GM12873 (cell line): Measurements from ENCODE around the gene KRT73.

ENCODE experiments used
- TF ChIP-seq, protein P1 (sequence below): IDR thresholded peaks from 2 replicates; pipeline ENCODE4 v1.5.1; 2012; ENCODE audit warnings: low read depth, mild to moderate bottlenecking, moderate library complexity, low read length, control low read depth; ENCODE audit not compliant: insufficient read depth; ENCODE audit errors: missing control alignments

Gene KRT73

DNA sequence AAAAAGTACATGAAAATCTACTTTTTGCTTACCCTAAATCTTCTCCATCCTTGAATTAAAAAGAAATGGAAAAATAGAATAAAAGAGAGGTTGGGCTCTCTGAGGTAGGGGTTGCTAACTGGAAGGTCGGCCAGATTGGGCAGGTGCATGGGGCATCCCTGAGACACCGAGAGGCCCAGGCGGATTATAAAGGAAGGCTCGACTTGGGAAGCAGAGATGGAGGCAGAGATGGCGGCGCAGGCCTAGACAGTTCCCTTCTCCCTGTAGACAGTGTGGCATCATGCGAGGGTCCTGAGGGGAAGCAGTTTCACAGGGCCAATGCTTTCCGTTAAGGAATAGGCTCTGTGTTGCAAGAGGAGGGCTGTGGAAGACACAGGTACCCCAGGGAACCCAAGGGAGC, 41.0 kb downstream of the KRT73 start:
- TF ChIP-seq, protein P1, sequence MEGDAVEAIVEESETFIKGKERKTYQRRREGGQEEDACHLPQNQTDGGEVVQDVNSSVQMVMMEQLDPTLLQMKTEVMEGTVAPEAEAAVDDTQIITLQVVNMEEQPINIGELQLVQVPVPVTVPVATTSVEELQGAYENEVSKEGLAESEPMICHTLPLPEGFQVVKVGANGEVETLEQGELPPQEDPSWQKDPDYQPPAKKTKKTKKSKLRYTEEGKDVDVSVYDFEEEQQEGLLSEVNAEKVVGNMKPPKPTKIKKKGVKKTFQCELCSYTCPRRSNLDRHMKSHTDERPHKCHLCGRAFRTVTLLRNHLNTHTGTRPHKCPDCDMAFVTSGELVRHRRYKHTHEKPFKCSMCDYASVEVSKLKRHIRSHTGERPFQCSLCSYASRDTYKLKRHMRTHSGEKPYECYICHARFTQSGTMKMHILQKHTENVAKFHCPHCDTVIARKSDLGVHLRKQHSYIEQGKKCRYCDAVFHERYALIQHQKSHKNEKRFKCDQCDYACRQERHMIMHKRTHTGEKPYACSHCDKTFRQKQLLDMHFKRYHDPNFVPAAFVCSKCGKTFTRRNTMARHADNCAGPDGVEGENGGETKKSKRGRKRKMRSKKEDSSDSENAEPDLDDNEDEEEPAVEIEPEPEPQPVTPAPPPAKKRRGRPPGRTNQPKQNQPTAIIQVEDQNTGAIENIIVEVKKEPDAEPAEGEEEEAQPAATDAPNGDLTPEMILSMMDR: no peak

DNA sequence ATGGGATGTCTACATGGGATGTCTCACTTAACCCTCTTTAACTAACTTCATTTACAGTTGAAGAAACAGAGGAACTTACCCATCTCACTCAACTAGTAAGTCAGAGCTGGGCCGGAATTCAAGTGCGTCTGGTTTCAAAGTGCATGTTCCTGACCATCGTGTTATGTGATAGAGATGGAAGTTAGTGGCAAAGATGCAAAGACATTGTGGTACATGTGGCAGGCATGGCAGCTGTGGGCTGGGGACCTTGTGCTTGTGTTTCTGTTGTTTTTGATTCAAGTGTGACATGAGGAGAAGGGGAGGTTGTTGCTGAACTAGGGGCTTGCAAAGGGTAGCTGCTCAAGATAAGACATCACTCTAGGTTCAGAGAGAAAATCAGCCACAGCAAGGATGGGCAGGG, 42.4 kb downstream of the KRT73 start:
- TF ChIP-seq, protein P1: no peak

DNA sequence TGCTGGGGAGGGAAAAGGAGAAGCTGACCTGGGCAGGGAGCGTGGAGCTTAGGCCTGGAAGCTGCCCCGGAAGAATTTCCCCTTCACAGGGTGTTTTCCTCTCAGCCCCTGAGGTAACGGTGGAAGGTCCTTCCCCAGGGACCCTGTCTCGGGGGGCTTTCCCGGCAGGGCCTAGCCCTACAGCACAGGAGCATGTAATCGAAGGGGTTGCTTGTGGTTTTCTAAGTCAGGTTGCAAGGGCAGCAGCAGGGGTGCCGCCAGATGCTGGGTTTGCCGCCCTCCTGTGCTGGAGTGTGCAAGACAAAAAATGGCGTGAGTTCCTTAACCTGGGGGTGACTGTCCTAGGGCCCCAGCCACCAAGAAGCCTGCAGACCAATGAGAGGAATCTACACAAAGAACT, 43.1 kb downstream of the KRT73 start:
- TF ChIP-seq, protein P1: no peak

DNA sequence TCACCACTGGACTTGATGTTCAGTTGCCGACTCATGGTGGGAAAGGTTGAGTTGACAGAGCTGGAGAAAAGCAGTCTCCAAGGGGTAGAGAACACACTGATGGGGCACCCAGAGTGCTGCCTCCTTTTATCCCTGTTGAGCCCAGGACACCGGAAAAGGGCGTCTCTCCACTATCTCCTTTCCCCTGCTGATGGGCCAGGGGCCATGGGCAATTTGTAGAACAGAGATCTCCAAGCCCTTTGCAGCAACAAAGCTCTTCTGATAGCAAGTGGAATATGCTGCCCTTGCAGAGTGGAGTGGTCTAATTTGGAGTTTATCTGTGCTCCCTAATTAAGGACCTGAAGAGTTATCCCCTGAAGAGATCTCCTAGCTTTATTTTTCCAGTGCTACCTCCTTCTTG, 44.6 kb downstream of the KRT73 start, which contains the start of gene KRT74:
TSS of gene KRT74 (minus strand) at position 101 of the 400 bp plus-strand sequence. CDS start at position 35, 66 bp downstream.
- TF ChIP-seq, protein P1: no peak

DNA sequence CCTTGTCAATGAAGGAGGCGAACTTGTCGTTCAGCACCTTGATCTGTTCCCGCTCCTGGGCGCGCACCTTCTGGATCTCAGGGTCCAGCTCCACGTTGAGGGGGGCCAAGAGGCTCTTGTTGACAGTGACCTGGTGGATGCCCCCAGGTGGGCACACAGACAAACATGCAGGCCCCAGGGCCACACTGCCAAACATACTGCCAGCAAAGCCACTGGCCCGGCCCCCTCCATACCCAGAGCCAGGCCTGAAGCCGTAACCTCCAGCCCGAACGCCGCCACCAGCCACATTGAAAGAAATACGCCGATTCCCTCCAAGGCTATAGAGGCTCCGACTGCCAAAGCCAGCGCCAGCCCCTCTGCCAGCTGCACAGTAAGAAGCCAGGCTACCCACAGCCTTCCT, 45.1 kb downstream of the KRT73 start:
- TF ChIP-seq, protein P1: no peak

DNA sequence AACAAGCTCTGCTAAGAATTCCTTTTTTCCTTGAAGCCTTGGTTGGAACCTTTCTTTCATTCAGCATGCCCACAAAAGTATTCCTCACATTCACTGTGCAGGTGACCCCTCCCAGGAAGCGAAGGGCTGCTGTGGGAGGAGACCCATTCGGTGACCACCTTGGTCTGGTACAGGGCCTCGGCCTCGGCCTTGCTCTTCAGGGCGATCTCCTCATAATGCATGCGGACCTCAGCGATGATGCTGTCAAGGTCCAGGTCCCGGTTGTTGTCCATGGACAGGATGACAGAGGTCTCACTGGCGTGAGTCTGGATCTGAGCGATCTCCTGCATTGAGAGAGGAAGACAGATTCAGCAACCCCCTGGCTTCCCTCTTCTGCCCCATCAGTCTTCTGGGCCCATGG, 47.8 kb downstream of the KRT73 start:
- TF ChIP-seq, protein P1: no peak

DNA sequence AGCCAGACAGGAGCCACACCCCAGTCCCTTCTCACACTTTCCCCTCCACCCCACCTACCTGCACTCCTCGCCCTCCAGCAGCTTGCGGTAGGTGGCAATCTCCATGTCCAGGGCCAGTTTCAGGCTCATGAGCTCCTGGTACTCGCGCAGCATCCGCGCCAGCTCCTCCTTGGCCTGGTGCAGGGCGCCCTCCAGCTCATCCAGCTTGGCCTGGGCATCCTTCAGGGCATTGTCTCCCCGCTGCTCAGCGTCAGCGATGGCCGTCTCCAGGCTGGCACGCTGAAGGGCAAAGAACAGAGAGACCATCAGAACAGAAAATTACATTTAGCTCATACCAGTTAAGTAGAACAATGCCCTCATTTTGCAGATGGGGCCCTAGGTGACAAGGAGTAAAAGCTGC, 50.2 kb downstream of the KRT73 start:
- TF ChIP-seq, protein P1: no peak
